RWPE2 (cell line): ENCODE data around the gene BRD1.

Experiments used
- ATAC-seq: fragments of 200-7000 bp; cut with Tn5 transposase; 3 replicates; pipeline ENCODE4 v1.9.1; 2021; ENCODE audit warnings: low read depth
- DNase-seq: peaks from one replicate; pipeline ENCODE4 v3.0.0-alpha.2; 2020; ENCODE audit warnings: low spot score
- H3K27ac ChIP-seq: fragments of 450-650 bp; 2 replicates; pipeline ENCODE4 v1.5.1; 2017; ENCODE audit warnings: mild to moderate bottlenecking; ENCODE audit not compliant: poor library complexity, severe bottlenecking
- H3K27me3 ChIP-seq: fragments of 250-450 bp; sonication (Bioruptor Pico); 2 replicates; pipeline ENCODE4 v1.5.1; 2021; ENCODE audit warnings: mild to moderate bottlenecking, moderate library complexity; ENCODE audit not compliant: insufficient read depth, poor library complexity, severe bottlenecking
- H3K36me3 ChIP-seq: fragments of 250-450 bp; sonication (Bioruptor Pico); 2 replicates; pipeline ENCODE4 v1.5.1; 2020; ENCODE audit warnings: low read depth, mild to moderate bottlenecking, moderate library complexity
- H3K4me1 ChIP-seq: fragments of 250-450 bp; sonication (Bioruptor Pico); 2 replicates; pipeline ENCODE4 v1.5.1; 2021; ENCODE audit warnings: mild to moderate bottlenecking, moderate library complexity; ENCODE audit not compliant: insufficient read depth, poor library complexity, severe bottlenecking
- H3K4me3 ChIP-seq: fragments of 250-450 bp; sonication (Bioruptor Pico); 2 replicates; pipeline ENCODE4 v1.5.1; 2021; ENCODE audit warnings: mild to moderate bottlenecking, moderate library complexity; ENCODE audit not compliant: severe bottlenecking
- H3K9me3 ChIP-seq: fragments of 250-450 bp; sonication (Bioruptor Pico); 2 replicates; pipeline ENCODE4 v1.5.1; 2021; ENCODE audit warnings: mild to moderate bottlenecking, moderate library complexity; ENCODE audit not compliant: severe bottlenecking
- TF ChIP-seq, protein P1 (sequence below): fragments of 450-650 bp; IDR thresholded peaks from one replicate; pipeline ENCODE4 v1.5.1; 2017; ENCODE audit warnings: mild to moderate bottlenecking, moderate library complexity; ENCODE audit not compliant: poor library complexity, severe bottlenecking

The BRD1 gene

DNA sequence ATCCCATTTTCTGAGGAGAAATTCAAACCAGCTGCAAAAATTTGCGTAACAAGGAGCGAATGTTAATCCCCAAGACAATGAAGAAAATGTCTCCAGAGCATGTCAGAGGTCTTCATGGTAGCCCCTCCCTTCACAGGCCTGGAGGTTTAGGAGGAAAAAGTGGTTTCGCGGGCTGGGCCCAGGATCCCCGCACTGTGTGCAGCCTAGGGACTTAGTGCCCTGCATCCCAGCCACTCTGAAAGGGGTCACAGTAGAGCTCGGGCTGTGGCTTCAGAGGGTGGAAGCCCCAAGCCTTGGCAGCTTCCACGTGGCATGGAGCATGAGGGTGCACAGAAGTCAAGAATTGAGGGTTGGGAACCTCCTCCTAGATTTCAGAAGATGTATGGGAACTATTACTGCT lies 87.4 kb downstream of the BRD1 start:
- no peaks in the 10 kb centered on the region for H3K4me1 ChIP-seq
- DNase-seq (no peak), ATAC-seq (no peak)
- no peak overlapping the region for H3K27ac ChIP-seq
- no peaks in the 10 kb centered on the region for H3K36me3 ChIP-seq
- no peaks in the 10 kb centered on the region for H3K9me3 ChIP-seq
- TF ChIP-seq, protein P1, sequence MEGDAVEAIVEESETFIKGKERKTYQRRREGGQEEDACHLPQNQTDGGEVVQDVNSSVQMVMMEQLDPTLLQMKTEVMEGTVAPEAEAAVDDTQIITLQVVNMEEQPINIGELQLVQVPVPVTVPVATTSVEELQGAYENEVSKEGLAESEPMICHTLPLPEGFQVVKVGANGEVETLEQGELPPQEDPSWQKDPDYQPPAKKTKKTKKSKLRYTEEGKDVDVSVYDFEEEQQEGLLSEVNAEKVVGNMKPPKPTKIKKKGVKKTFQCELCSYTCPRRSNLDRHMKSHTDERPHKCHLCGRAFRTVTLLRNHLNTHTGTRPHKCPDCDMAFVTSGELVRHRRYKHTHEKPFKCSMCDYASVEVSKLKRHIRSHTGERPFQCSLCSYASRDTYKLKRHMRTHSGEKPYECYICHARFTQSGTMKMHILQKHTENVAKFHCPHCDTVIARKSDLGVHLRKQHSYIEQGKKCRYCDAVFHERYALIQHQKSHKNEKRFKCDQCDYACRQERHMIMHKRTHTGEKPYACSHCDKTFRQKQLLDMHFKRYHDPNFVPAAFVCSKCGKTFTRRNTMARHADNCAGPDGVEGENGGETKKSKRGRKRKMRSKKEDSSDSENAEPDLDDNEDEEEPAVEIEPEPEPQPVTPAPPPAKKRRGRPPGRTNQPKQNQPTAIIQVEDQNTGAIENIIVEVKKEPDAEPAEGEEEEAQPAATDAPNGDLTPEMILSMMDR = no peak
- H3K4me3 ChIP-seq = no peak overlapping the region
- no peaks in the 10 kb centered on the region for H3K27me3 ChIP-seq

DNA sequence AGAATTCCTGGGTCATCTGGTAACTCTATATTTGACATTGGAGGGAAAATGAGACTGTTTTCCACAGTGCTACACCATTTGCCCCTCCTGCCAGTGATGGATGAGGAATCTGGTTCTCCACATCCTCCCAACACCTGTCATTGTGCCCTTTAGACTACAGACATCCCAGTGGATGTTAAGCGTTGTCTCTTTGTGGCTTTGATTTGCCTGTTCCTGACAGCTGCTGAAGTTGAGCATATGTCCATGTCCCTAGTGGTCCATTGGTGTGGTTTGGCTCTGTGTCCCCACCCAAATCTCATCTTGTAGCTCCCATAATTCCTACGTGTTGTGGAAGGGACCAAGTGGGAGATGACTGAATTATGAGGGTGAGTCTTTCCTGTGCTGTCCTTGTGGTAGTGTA lies 88.5 kb downstream of the BRD1 start:
- no peak overlapping the region for H3K27ac ChIP-seq
- H3K36me3 ChIP-seq = no peaks in the 10 kb centered on the region
- DNase-seq = no peak
- H3K4me1 ChIP-seq = no peaks in the 10 kb centered on the region
- TF ChIP-seq, protein P1 = no peak
- no peak for ATAC-seq
- no peak overlapping the region for H3K4me3 ChIP-seq
- no peaks in the 10 kb centered on the region for H3K27me3 ChIP-seq
- no peaks in the 10 kb centered on the region for H3K9me3 ChIP-seq

GRCh38 chr22:49738566-49738965 lies 89.1 kb downstream of the BRD1 start:
- H3K36me3 ChIP-seq = no peaks in the 10 kb centered on the region
- no peak overlapping the region for H3K27ac ChIP-seq
- no peak overlapping the region for H3K4me3 ChIP-seq
- H3K4me1 ChIP-seq = no peaks in the 10 kb centered on the region
- no peaks in the 10 kb centered on the region for H3K9me3 ChIP-seq
- H3K27me3 ChIP-seq = no peaks in the 10 kb centered on the region
- DNase-seq (no peak), ATAC-seq (no peak)
- TF ChIP-seq, protein P1 = no peak

- ATAC-seq (no peak), DNase-seq (no peak)
- no peaks in the 10 kb centered on the region for H3K36me3 ChIP-seq
- TF ChIP-seq, protein P1 = no peak
- H3K9me3 ChIP-seq = no peaks in the 10 kb centered on the region
- no peaks in the 10 kb centered on the region for H3K27me3 ChIP-seq
- H3K4me3 ChIP-seq = no peak overlapping the region
- no peaks in the 10 kb centered on the region for H3K4me1 ChIP-seq
- H3K27ac ChIP-seq = no peak overlapping the region
These were observed 89.7 kb downstream of the BRD1 start for GRCh38 chr22:49738006-49738405.

GRCh38 chr22:49737101-49737551 lies 90.5 kb downstream of the BRD1 start:
- Histone ChIP-seq H3K27me3 (no peaks in the 10 kb centered on the region), H3K36me3 (no peaks in the 10 kb centered on the region), H3K9me3 (no peaks in the 10 kb centered on the region), H3K4me3 (no peak overlapping the region), H3K4me1 (no peaks in the 10 kb centered on the region), H3K27ac (no peak overlapping the region)
- DNase-seq = no peak
- ATAC-seq = no peak
- TF ChIP-seq, protein P1 = no peak
